Measurements from ENCODE around the gene IL36G.

GRCh38 chr2:112989611-112990010, 11.8 kb downstream of the IL36G start:
- no peak for TF ChIP-seq CTCF (IDR thresholded peaks at IDR 0.05)
- no peak for TF ChIP-seq POLR2A (IDR thresholded peaks at IDR 0.05)
